ENCODE results near the gene ZNF773.
"Not testable (repeated sequence)": the region's sequence is repeated elsewhere in the genome, so short reads cannot be mapped to it uniquely, and the experiment has no call there.

ZNF773 gene

DNA sequence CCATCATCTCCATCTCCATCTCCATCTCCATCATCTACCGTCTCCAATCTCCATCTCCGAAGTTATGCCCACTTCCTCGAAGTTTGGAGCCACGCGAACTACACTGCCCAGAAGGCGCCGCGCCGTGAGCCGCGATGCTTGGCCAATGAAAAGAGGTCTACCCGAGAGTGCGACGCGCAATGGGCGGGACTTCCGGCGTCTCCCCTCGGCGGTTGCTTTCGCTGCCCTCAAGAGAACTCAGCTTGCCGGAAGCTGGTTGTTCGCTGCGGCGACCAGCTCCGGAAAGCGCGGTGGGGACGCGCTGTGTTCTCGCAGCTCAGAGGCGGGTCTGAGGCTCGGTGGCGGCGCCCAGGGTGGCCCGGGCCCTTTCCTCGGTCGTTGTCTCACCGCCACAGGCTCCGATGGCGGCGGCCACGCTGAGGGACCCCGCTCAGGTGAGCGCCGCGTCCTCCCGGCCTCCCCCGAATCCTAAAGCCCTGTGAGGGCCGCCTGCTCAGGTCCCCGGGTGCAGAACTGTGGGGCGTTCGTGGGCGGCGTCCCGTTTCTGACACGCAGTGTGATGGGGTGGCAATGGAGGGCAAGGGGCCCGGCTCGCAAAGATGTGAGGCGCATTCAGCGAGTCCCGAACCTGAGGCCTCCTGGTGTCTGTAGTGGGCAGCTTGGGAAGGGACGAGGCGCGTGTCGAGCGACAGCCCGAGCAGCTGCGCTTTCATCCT lies at the start of gene ZNF773:
ZNF773 (plus strand) TSS at position 259 of the 716 bp plus-strand sequence; CDS start at position 402, 143 bp downstream.
- DNase-seq, result peak; percentile 96 to 97

DNA sequence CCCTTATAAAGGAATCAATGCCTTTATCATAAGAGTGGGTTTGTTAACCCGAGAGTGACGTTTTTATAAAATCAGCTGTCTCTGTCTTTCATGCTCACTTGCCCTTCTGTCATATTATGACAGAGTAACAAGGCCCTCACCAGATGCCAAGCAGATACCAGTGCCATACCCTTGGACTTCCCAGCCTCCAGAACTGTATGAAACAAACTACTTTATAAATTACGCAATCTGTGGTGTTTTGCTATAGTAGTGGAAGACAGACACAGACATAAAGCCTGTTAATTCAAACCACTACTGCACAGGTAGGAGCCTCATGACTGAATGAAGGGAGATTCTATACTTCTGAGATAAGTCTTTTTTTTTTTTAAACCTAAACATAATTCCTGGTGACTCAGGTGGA lies 47.4 kb upstream of the ZNF773 start:
- DNase-seq, result no peak

DNA sequence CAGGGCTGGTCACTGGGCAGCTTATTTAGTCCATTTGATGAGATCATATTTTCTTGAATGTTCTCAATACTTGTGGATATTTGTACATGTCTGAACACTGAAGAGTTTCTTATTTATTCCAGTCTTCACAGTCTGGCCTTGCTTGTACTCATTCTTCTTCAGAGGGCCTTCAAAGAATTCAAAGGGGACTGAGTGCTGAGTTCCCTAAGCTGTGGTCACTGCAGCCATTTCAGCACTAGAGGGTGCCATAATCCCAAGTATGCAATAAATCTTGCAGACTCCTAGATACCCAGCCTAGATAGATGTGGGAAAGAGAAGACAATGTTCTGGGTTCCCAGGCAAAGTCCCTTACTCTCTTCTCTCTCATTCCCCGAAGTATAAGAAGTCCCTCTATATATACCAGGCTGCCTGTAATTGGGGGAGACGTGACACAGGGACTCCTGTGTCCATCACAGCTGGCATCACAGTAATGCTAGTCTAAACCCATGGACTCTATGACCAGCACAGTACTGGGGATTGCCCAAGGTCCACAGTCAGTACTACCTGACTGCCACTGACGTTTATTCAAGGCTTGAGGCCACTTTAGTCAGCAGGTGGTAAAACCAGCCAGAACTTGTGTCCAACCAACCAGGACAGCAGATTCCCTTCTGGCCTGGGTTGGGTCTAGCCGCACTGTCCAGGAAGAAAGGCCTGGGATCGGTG lies 33.9 kb upstream of the ZNF773 start:
- peak in 1 of 2 donors; percentile 53 for DNase-seq

DNA sequence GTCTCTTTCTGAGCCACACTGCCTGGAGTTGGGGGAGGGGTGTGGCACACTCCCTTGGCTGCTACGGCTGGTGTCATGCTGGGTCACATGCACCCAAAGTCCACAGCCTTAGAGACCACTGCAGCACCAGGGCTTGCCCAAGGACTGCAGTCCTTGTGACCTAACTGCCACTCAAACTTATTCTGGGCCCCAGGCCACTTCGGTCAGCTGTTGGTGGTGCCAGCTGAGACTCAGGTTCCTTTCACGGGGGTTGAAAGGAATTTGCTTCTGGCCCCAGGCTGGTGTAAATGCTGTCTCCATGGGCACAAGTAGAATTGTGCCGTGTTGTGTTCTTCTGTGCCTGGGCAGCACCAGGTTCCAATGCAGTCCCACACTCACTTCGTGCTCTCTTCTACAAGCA lies 33.2 kb upstream of the ZNF773 start:
- DNase-seq, result no peak

DNA sequence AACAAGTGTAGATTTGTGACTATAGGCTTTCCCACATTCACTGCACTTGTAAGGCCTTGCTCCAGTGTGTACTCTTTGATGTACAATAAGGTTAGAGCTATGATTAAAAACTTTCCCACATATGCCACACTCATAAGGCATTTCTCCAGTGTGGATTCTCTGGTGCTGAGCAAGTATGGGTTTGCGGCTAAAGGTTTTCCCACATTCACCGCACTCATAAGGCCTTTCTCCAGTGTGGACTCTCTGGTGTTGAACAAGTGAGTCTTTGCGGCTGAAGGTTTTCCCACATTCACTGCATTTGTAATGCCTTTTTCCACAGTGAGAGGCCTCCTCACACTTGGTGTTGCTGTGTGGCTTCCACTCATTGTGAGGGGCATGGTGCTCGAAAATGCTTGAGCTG lies 26.1 kb upstream of the ZNF773 start:
- DNase-seq, result no peak

DNA sequence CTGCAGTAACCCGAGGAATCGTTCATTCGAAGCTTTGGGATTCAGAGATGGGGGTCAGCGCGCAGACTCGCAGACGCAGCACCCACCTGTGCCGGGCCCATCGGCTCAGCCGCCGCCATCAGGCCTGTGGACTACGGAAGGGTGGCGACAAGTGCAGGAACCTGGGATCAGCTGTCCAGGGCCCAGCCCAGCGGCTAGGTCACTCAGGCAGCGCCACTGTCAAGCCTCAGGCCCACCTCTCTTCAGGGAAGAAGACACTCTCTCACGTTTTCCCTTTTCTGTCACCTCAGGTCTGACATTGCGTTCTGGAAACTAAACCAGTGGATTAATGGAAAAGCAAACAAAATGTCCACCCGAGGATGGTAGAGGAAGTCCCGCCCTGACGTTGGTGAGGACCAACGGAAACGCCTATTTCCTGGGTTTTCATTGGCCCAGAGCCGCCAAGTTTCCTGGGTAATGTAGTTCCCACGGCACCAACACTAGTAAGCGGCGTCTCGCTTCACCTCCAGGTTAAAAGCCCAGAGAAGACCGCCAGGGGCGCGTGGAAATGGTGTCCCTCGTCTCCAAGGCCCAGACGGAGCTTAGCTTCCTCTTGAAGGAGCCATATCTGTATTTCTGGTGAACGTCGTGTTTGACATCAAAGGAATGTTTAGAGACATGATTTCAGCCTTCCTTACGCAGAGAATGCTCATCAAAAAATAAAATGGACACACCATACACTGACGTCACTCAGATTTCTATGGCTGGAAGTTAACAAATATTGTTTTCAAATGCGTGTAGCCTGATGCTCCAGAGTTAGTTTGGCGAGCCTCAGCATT lies 22.3 kb upstream of the ZNF773 start, which contains the start of gene ZNF772:
ZNF772 (minus strand) TSS at position 376 of the 818 bp plus-strand sequence; CDS start at position 119, 257 bp downstream.
- peak; percentile 94 for DNase-seq

DNA sequence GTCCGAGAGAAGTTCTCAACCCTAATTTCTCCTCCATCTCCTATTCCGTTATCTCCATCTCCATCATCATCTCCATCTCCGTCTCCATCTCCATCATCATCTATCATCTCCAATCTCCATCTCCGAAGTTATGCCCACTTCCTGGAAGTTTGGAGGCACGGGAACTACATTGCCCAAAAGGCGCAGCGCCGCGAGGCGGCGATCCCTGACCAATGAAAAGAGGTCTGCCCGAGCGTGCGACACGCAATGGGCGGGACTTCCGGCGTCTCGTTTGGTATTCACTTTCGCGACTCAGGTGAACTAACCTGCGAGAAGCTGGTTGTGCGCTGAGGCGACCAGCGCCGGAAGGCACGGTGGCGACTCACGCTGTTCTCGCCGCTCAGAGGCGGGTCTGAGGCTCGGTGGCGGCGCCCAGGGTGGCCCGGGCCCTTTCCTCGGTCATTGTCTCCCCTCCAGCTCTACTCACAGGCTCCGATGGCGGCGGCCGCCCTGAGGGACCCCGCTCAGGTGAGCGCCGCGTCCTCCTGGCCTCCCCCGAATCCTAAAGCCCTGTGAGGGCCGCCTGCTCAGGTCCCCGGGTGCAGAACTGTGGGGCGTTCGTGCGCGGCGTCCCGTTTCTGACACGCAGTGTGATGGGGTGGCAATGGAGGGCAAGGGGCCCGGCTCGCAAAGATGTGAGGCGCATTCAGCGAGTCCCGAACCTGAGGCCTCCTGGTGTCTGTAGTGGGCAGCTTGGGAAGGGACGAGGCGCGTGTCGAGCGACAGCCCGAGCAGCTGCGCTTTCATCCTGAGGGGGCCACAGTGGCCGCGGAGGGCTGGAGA lies 12.1 kb upstream of the ZNF773 start, which contains the start of gene ZNF419:
ZNF419 (plus strand) TSS at position 274 of the 822 bp plus-strand sequence; CDS start at position 475, 201 bp downstream.
- peak; percentile 94 to 95 for DNase-seq

DNA sequence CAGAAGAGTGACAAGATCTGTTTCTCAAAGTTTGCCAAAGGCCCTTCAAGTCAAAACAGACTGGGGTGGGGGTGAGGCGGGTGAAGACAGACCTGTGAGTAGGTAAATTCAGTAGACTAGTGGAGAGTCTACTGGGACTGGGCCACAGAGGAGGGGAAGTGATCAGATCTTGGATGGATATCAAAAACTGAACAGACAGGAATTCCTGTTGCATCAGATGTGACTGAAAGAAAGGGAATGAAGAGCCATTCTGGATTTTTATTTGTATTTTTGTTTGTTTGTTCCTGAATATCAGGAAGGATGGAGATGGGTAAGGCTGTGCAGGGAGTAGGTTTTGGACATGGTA lies 11.5 kb upstream of the ZNF773 start:
- DNase-seq, result not testable (repeated sequence)

DNA sequence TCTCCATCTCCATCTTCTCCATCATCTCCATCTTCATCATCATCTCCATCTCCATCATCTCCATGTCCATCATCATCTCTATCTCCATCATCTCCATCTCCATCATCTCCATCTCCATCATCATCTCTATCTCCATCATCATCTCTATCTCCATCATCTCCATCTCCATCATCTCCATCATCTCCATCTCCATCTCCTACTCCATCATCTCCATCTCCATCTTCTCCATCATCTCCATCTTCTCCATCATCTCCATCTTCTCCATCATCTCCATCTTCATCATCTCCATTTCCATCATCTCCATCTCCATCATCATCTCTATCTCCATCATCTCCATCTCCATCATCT lies 432 bp upstream of the ZNF773 start:
- not testable (repeated sequence) for DNase-seq

DNA sequence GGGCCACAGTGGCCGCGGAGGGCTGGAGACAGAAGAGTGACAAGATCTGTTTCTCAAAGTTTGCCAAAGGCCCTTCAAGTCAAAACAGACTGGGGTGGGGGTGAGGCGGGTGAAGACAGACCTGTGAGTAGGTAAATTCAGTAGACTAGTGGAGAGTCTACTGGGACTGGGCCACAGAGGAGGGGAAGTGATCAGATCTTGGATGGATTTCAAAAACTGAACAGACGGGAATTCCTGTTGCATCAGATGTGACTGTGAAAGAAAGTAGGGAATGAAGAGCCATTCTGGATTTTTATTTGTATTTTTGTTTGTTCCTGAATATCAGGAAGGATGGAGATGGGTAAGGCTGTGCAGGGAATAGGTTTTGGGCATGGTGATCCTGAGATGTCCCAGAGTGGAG lies 662 bp downstream of the ZNF773 start:
- not testable (repeated sequence) for DNase-seq

DNA sequence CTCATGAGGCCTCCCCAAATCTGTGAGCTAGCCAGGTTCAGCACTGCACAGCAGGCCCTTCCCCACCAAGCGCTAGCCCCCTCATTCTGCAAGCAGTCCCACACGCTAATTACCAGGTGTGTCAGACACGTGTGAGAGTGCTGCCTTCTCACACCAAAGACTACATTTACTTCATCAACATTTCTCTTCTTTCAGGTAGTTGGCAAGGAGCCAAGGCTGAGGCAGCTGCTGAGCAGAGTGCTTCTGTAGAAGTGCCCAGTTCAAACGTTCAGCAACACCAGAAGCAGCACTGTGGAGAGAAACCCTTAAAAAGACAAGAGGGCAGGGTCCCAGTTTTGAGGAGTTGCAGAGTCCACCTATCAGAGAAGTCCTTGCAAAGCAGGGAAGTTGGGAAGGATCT lies 6.4 kb downstream of the ZNF773 start:
- DNase-seq, result no peak

DNA sequence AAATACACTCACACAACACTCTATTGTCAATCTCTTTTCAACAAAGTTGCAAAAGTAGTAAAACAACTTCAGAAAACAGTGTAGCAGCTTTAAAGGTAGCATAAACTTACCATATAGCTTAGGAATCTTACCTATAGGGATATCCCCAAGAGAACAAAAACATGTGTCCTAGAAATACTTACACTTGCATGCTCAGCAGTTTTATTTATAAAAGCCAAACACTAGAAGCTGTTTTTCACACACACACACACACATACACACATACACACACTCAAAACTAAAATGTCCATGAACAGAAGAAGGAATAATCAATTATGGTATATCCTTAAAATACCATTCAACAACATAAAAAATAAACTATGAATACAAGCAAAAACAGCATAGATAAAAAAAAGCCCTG lies 11.7 kb downstream of the ZNF773 start:
- DNase-seq, result no peak

DNA sequence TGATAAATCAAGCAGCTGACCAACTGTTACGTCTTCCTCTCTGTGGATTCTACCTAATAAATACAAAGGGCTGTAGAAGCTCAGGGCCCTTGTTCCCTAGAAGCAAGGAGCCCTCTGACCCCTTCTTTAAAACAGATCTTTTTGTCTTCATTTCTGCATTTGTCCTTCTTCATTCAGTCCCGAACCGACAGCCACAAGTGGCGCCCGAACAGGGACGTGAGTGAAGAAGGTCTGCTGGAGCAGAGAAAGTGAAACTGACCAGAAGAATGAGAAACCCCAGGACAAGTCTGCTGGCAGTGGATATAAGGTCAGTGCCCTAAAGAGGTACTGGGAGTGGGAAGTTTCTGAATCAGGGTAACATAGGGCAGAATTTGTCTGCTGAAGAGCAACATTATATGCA lies 13.1 kb downstream of the ZNF773 start:
- DNase-seq, result no peak

DNA sequence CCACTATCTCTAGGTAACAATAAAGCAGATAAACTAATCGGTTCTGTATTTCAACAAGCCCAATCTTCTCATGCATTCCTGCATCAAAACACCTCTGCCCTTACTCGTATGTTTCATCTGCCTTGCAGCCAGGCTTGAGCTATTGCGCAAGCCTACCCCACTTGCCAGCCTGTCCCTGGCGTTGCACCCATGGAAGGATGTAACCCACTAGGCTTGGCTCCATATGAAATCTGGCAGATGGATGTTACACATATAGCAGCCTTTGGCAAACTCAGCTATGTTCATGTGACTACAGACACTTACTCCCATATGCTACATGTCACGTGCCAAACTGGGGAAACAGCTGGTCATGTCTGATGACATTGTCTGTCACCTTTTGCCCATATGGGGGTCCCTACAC lies 15.5 kb downstream of the ZNF773 start:
- DNase-seq, result no peak

DNA sequence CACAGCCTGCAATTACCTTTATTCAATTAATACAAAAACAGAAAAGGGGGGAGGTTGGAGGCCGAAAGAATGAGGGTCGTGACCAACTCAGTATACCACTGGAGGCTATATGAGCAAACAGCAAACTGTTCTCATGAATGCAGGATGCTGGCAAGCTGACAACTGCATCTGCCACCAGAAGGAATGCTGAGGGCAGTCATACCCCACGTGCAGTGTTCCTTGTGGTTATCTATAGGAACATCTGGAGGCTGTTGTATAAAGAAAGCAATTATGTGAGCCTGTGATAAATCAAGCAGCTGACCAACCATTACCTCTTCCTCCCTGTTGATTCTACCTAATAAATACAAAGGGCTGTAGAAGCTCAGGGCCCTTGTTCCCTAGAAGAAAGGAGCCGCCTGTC lies 18.3 kb downstream of the ZNF773 start:
- not testable (repeated sequence) for DNase-seq

DNA sequence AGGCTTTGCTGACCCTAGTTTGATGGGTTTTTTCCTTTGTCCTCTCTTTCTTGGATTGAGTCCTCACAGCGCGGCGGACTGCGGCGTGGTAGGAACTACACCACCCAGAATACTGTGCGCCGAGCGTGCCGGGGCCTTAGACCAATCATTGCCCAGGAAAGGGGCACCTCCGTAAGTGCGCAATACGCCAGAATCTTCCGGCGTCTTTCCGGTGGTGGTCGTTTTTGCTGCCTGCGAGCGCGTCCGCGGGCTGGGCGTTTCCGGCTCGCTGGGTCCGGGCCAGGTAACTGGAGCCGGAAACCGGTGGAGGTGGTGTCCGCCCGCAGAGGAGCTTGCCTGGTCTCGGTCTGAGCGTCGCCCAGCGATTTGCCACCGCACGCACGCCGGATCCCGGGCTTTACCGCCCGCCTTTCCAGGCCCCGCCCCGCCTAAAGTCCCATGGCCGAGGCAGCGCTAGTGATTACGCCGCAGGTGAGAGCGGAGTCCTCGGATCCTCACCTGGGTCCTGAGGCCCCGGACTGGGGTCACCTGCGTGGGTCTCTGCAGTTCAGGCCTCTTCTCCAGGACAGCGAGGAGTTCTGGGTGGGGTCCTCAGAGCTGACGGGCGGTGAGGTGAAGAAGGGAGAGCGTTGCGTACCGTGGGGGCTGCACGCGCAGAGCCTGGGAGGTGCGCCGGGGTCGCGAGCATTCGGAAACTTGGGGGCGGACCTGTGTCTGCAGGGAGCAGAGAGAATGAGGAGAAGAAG lies 27.6 kb downstream of the ZNF773 start, which contains the start of gene ZNF549:
ZNF549 (plus strand) TSS at position 221 of the 746 bp plus-strand sequence; CDS start at position 439, 218 bp downstream.
- DNase-seq, result peak; percentile 92 to 93

DNA sequence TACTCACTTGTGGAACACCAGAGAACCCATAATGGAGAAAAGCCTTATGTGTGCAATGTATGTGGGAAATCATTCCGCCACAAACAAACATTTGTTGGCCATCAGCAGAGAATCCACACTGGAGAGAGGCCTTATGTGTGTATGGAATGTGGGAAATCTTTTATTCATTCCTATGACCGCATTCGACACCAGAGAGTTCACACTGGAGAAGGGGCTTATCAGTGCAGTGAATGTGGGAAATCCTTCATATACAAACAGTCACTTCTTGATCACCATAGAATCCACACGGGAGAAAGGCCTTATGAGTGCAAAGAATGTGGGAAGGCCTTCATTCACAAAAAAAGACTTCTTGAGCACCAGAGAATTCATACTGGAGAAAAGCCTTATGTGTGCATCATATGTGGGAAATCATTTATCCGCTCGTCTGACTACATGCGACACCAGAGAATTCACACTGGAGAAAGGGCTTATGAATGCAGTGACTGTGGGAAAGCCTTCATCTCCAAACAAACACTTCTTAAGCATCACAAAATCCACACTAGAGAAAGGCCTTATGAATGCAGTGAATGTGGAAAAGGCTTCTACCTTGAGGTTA lies 38.3 kb downstream of the ZNF773 start:
- no peak for DNase-seq

DNA sequence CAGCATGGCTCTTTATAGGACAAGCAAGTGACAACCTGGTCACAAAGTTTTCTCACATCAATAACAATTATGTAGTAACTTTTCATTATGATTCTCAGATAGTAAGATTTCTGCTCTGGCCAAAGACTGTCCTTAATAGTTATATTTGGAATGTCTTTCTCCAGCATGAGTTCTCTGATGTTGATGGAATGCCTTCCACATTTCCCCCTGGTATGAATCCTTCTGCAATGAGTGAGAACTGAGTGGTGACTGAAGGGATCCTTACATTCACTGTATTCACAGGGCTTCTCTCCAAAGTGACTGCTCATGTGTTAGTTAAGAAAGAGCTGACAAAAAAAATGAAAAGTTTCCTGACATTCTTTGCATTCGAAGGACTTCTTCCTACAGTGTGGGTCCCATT lies 46.8 kb downstream of the ZNF773 start:
- no peak for DNase-seq

DNA sequence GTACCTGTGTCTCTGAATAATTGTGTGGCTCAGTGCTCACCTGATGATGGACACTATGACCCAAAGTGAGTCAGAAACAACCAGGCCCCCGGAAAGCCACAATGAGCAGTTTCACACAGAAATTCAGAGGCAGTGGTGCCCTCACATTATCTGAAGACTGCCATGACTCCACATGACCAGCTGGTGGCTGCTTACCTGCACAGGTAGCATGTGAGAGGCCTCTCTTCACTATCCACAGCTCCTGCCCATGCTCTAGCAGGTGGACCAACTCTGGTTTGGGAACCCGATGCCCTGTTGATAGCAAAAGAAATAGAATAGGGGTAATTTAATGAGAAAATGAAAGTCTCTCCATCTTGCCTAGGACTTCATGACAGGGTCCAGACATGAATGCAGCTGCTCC lies 52.7 kb downstream of the ZNF773 start:
- no peak for DNase-seq

DNA sequence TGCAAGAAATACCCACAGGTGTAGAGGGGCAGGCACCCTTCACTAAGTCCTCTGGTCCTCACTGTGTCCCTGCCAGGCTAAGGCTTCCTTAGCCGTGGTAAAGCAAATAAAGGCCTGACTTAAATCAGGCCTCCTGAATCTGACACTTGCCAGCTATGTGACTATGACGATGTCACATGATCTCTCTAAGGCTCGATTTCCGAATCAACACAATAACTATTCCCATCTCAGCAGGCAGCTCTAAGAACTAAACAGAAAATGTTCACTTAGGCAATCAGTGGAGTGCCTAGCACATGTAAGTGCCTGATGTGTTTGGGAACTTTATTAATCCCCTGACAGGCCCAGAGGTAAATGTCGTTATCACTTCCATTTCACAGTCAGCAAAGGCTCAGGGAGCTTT lies 57.9 kb downstream of the ZNF773 start:
- DNase-seq, result no peak
